Esophagus squamous epithelium (tissue), 5 donors: ENCODE data around the gene KDSR. TPM values are rescaled to one million over a fixed set of nuclear protein-coding genes. Genes with fewer than 3 reads are reported as not detected.
A peak's percentile ranks its signal among the peaks of the same experiment; 100 is the strongest.

Experiments used
- DNase-seq: peaks from one replicate; lab custom pipeline; 2025; lab: John Stamatoyannopoulos, UW
- H3K27ac ChIP-seq, 4 donors: fragments of 200-600 bp; sonication (generic); one replicate each; pipeline ENCODE4 v1.5.1; 2016 to 2019; ENCODE audit warnings: mild to moderate bottlenecking in 1 of 4
- H3K27me3 ChIP-seq, 4 donors: fragments of 200-600 bp; sonication (generic); 1 replicate in 3 of 4; 2 replicates in 1 of 4; pipeline versions ENCODE4 v1.5.1 to v1.6.0; 2017 to 2021; ENCODE audit warnings: antibody characterized with exemption in 1 of 4
- H3K36me3 ChIP-seq, 3 donors: fragments of 200-600 bp; sonication (generic); one replicate each; pipeline ENCODE4 v1.5.1; 2016 to 2019
- H3K4me1 ChIP-seq, 3 donors: fragments of 200-600 bp; sonication (generic); one replicate each; pipeline ENCODE4 v1.5.1; 2017 to 2019
- H3K4me3 ChIP-seq, 4 donors: fragments of 200-600 bp; sonication (generic); 1 replicate in 3 of 4; 2 replicates in 1 of 4; pipeline ENCODE4 v1.5.1; 2016 to 2019; ENCODE audit warnings: mild to moderate bottlenecking in 2 of 4, moderate library complexity in 1 of 4
- H3K9me3 ChIP-seq, 3 donors: fragments of 200-600 bp; sonication (generic); one replicate each; pipeline ENCODE4 v1.5.1; 2016 to 2019
- CTCF ChIP-seq, 6 experiments: fragments of 450-650 bp in 4 of 6; fragments of 200-600 bp in 2 of 6; sonication (generic) in 2 of 6; IDR thresholded peaks; one replicate each; pipeline ENCODE4 v1.5.1; 2016 to 2019; ENCODE audit warnings: antibody characterized with exemption in 6 of 6, mild to moderate bottlenecking in 4 of 6, moderate library complexity in 4 of 6
- POLR2A ChIP-seq, 4 donors: fragments of 450-650 bp; IDR thresholded peaks; one replicate each; pipeline ENCODE4 v1.6.1; 2017; ENCODE audit warnings: antibody characterized with exemption in 4 of 4, mild to moderate bottlenecking in 4 of 4, moderate library complexity in 3 of 4
- WGBS, 2 donors: methylation state at CpG; one replicate each; pipeline ENCODE4 v1.1.5; 2018; 5-methylcytosine and 5-hydroxymethylcytosine counted together
- intact Hi-C: fragments of 100-400 bp; cut with DNase I; formaldehyde crosslinking; loops from one replicate; pipeline ENCODE4 v1.15.0; 2022
- total RNA-seq, 4 donors: library from RNA; depleted of rRNA; stranded (reverse); fragments of >200 nt; gene quantifications; one replicate each; pipeline ENCODE4 v1.1.0, GENCODE V29; 2016
- donor health status: DM: yes; HTN: yes; CAD: no.

Gene KDSR
- total RNA-seq, 4 donors from 2014 or later: 20.8 to 42.3 (median 23.0) TPM

GRCh38 chr18:63313396-63313917 lies 53.5 kb downstream of the KDSR start:
- peaks cover under 1 to 57% (median 7%) of the 10 kb centered on the region in 3 donors for H3K4me1 ChIP-seq
- intact Hi-C loops: no loop called here
- WGBS, 2 donors: 67 to 84% methylated on average over 5 of the region's 5 CpGs
- TF ChIP-seq CTCF (IDR thresholded peaks at IDR 0.05): no peak
- no peak for TF ChIP-seq POLR2A (IDR thresholded peaks at IDR 0.05)
- H3K36me3 ChIP-seq: no peaks in the 10 kb centered on the region
- no peak for DNase-seq
- peak overlapping the region in 2 of 4 donors; percentile 30 to 51 for H3K27ac ChIP-seq
- H3K27me3 ChIP-seq: no peaks in the 10 kb centered on the region
- no peaks in the 10 kb centered on the region for H3K9me3 ChIP-seq
- peak overlapping the region in 1 of 4 donors; percentile 19 for H3K4me3 ChIP-seq

DNA sequence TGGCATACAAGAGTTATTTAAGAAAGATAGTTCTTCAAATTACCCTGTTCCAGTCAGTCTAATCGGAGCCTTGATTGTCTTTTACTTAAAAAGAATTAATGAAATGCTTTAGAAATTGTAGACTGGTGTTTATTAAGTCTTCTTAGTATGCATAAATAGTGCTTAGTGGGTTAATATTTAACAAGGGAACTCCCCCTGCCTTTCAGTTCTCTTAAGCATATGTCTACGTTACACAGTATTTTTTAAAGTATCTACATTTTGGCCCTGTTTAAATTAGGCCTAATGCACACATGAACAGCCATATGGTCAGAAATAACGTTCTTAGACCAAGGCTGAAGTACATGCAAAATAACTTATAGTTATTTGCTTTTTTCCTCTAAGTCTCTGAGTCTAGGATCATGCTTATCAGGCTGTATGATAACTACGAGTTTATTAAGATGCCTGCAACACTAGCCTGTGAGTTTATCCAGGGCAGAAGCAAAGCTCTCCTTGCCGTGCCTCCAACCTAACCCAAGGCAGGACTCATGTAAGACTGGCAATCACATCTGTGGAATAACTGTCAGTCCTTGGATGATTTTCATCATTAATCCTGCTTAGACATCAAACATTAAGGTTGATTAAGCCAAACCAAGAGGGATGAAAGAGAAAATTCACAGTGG lies 54.1 kb downstream of the KDSR start:
- DNase-seq: no peak
- intact Hi-C loops: no loop called here
- H3K27ac ChIP-seq: peak overlapping the region in 2 of 4 donors; percentile 30 to 34
- peaks cover 0 to 51% (median under 1%) of the 10 kb centered on the region in 3 donors for H3K4me1 ChIP-seq
- H3K27me3 ChIP-seq: no peaks in the 10 kb centered on the region
- H3K36me3 ChIP-seq: no peaks in the 10 kb centered on the region
- no peaks in the 10 kb centered on the region for H3K9me3 ChIP-seq
- H3K4me3 ChIP-seq: peak overlapping the region in 1 of 4 donors; percentile 19
- TF ChIP-seq POLR2A (IDR thresholded peaks at IDR 0.05): no peak
- no peak for TF ChIP-seq CTCF (IDR thresholded peaks at IDR 0.05)
- 67 to 76% methylated on average over 5 of the region's 5 CpGs for WGBS, 2 donors

DNA sequence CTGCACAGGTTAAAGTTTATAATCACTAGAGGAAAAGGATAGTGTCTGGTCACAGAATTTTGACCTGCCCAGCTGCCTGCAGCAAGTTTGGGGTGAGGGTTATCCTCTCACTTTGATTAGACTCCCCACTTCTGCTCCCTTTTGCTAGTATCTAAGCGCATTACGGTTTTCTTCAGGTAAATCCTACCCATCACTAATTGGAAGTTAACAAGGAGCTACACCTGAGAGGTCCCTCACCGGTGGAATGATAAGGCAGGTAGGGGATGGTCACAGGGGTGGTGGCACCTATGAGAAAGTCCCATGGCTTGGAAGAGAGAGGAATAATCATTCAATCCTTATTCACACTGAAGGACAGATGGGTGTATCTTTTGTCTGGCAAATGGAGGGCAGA lies 55.0 kb downstream of the KDSR start:
- Histone ChIP-seq H3K27ac (peak overlapping the region in 1 of 4 donors; percentile 36), H3K9me3 (no peaks in the 10 kb centered on the region), H3K4me3 (no peak overlapping the region), H3K36me3 (no peaks in the 10 kb centered on the region), H3K4me1 (peaks cover 0 to 51% (median 0%) of the 10 kb centered on the region in 3 donors), H3K27me3 (no peaks in the 10 kb centered on the region)
- WGBS, 2 donors: 71 to 100% methylated on average over 1 to 3 of the region's 3 CpGs
- DNase-seq: no peak
- TF ChIP-seq POLR2A (IDR thresholded peaks at IDR 0.05) (no peak), CTCF (IDR thresholded peaks at IDR 0.05) (no peak)
- intact Hi-C loops: no loop called here

GRCh38 chr18:63311118-63312018 lies 55.6 kb downstream of the KDSR start:
- no peak overlapping the region for H3K4me3 ChIP-seq

More at GRCh38 chr18:63311118-63312018, 55.6 kb downstream of the KDSR start:
- H3K27me3 ChIP-seq: no peaks in the 10 kb centered on the region
- H3K27ac ChIP-seq: peak overlapping the region in 1 of 4 donors; percentile 36
- DNase-seq: no peak
- H3K4me1 ChIP-seq: peaks cover 0 to 54% (median 0%) of the 10 kb centered on the region in 3 donors
- WGBS, 2 donors: 77 to 80% methylated on average over 8 of the region's 8 CpGs
- no peaks in the 10 kb centered on the region for H3K36me3 ChIP-seq
- intact Hi-C loops: no loop called here
- no peaks in the 10 kb centered on the region for H3K9me3 ChIP-seq
- TF ChIP-seq CTCF (IDR thresholded peaks at IDR 0.05) (no peak), POLR2A (IDR thresholded peaks at IDR 0.05) (no peak)
